K562 (cell line): ENCODE measurements around the gene SPATA32. TPM values are rescaled to one million over a fixed set of nuclear protein-coding genes. Genes with fewer than 3 reads are reported as not detected.
A peak's percentile ranks its signal among the peaks of the same experiment; 100 is the strongest.

Source experiments
- ATAC-seq: fragments of 200-7000 bp; cut with Tn5 transposase; 3 replicates; pipeline ENCODE4 v1.9.1; 2020; ENCODE audit warnings: moderate library complexity
- BruUV-seq: library from RNA; stranded (reverse); fragments of 400-500 nt; replicated peaks from 2 replicates; lab custom pipeline; 2021; lab: Mats Ljungman, UMichigan
- CTCF ChIA-PET: fragments of 300-600 bp; formaldehyde crosslinking; extraction: SDS; loops from one replicate; lab custom pipeline; 2021; ENCODE audit warnings: low intra/inter-chr PET ratio; lab: Yijun Ruan, JAX
- POLR2A ChIA-PET: fragments of 300-600, 350-650 bp; sonication (Branson Sonifier 250); formaldehyde crosslinking; extraction: SDS; loops from one replicate; lab custom pipeline; 2021; ENCODE audit warnings: antibody characterized with exemption, inconsistent platforms; lab: Yijun Ruan, JAX
- DNase-seq, 4 experiments: peaks; one replicate each; pipeline versions ENCODE4 v3.0.0 to v3.0.0-alpha.2; 2011 to 2018; ENCODE audit warnings: low spot score in 3 of 4, mixed read lengths in 3 of 4; ENCODE audit errors: extremely low read depth in 1 of 4
- FAIRE-seq: peaks from 2 replicates; lab custom pipeline; 2011; peaks lifted over from hg19 to GRCh38; lab: Jason Lieb, UNC
- H2AFZ ChIP-seq: 2 replicates; pipeline ENCODE4 v1.6.0; 2011; ENCODE audit warnings: low read depth, low read length, control low read depth, inconsistent platforms
- H3K27ac ChIP-seq: fragments of 200-600 bp; 3 replicates; pipeline ENCODE4 v1.8.0; 2011; ENCODE audit warnings: low read depth, mild to moderate bottlenecking, control low read depth, inconsistent platforms, low read length, moderate library complexity, mixed read lengths; ENCODE audit errors: extremely low read depth
- H3K27me3 ChIP-seq, 2 experiments: fragments of 300-600 bp in 1 of 2; 2 replicates in 1 of 2; 3 replicates in 1 of 2; pipeline versions ENCODE4 v1.6.0 to v1.8.0; 2011; ENCODE audit warnings: inconsistent platforms in 2 of 2, low read length in 2 of 2, mild to moderate bottlenecking in 1 of 2, mixed read lengths in 1 of 2, moderate library complexity in 1 of 2; ENCODE audit not compliant: control insufficient read depth in 2 of 2, insufficient read depth in 2 of 2
- H3K36me3 ChIP-seq: fragments of 300-600 bp; 3 replicates; pipeline ENCODE4 v1.8.0; 2011; ENCODE audit warnings: mild to moderate bottlenecking, low read length, inconsistent platforms; ENCODE audit not compliant: control insufficient read depth, insufficient read depth
- H3K4me1 ChIP-seq, 2 experiments: fragments of 200-600 bp in 1 of 2; replicated peaks in 1 of 2; 2 replicates in 1 of 2; 3 replicates in 1 of 2; pipeline versions ENCODE4 v1.5.1 to v1.8.0; 2011; ENCODE audit warnings: inconsistent platforms in 2 of 2, low read length in 2 of 2, mild to moderate bottlenecking in 1 of 2, mixed read lengths in 1 of 2, moderate library complexity in 1 of 2; ENCODE audit not compliant: control insufficient read depth in 2 of 2, insufficient read depth in 2 of 2
- H3K4me2 ChIP-seq: 2 replicates; pipeline ENCODE4 v1.6.1; 2011; ENCODE audit warnings: low read length, control low read depth, inconsistent platforms, mixed read lengths; ENCODE audit not compliant: insufficient read depth
- H3K4me3 ChIP-seq: fragments of 200-600 bp; sonication (generic), shearing (Covaris generic); 2 replicates; pipeline ENCODE4 v1.5.1; 2016; ENCODE audit warnings: control low read depth, inconsistent platforms
- H3K79me2 ChIP-seq: fragments of 200-600 bp; 3 replicates; pipeline ENCODE4 v1.8.0; 2011; ENCODE audit warnings: low read length, inconsistent platforms; ENCODE audit not compliant: control insufficient read depth, insufficient read depth
- H3K9ac ChIP-seq, 2 experiments: 2 replicates each; pipeline versions ENCODE4 v1.6.0 to v1.6.1; 2011; ENCODE audit warnings: low read depth in 2 of 2, low read length in 2 of 2, control low read depth in 1 of 2, inconsistent platforms in 1 of 2, mild to moderate bottlenecking in 1 of 2, mixed read lengths in 1 of 2; ENCODE audit not compliant: insufficient read depth in 1 of 2
- H3K9me1 ChIP-seq: one replicate; pipeline ENCODE4 v1.6.0; 2011; ENCODE audit warnings: inconsistent platforms, mild to moderate bottlenecking, low read length, moderate library complexity; ENCODE audit not compliant: control insufficient read depth, insufficient read depth
- H3K9me3 ChIP-seq: replicated peaks from 2 replicates; pipeline ENCODE4 v1.5.1; 2011; ENCODE audit warnings: low read depth, low read length, inconsistent platforms; ENCODE audit not compliant: control insufficient read depth, insufficient read depth
- H4K20me1 ChIP-seq: replicated peaks from 2 replicates; pipeline ENCODE4 v1.6.1; 2011; ENCODE audit warnings: low read length, inconsistent platforms, mixed read lengths; ENCODE audit not compliant: control insufficient read depth, insufficient read depth
- CBX1 ChIP-seq: sonication (generic); IDR thresholded peaks from 2 replicates; pipeline ENCODE4 v1.6.1; 2016; ENCODE audit warnings: antibody characterized with exemption, low read depth, mild to moderate bottlenecking
- GTF3C2 ChIP-seq: IDR thresholded peaks from 3 replicates; pipeline ENCODE4 v1.6.1; 2011; ENCODE audit warnings: borderline replicate concordance, mild to moderate bottlenecking, moderate library complexity; ENCODE audit not compliant: insufficient read length; ENCODE audit errors: extremely low read depth
- HIVEP1 ChIP-seq: fragments of 250-450 bp; sonication (Bioruptor Pico); IDR thresholded peaks from 2 replicates; pipeline ENCODE4 v1.4.0; 2020; ENCODE audit warnings: mild to moderate bottlenecking
- HMG20A ChIP-seq: fragments of 450-650 bp; formaldehyde crosslinking; conservative IDR thresholded peaks from 2 replicates; pipeline ENCODE4 v1.4.0; 2020; ENCODE audit warnings: mild to moderate bottlenecking, mixed read lengths
- KDM5B ChIP-seq: fragments of 200-600 bp; sonication (generic); IDR thresholded peaks from 2 replicates; pipeline ENCODE4 v1.6.1; 2012; ENCODE audit warnings: low read depth, mild to moderate bottlenecking, moderate library complexity, low read length, control low read depth, inconsistent platforms; ENCODE audit not compliant: insufficient replicate concordance
- MXD1 ChIP-seq: fragments of 250-450 bp; sonication (Bioruptor Pico); IDR thresholded peaks from 2 replicates; pipeline ENCODE4 v1.8.0; 2021; ENCODE audit warnings: borderline replicate concordance, mild to moderate bottlenecking, moderate library complexity; ENCODE audit not compliant: poor library complexity, severe bottlenecking
- TRIM28 ChIP-seq: fragments of 450-650 bp; IDR thresholded peaks from 2 replicates; pipeline ENCODE4 v1.6.1; 2017
- USF2 ChIP-seq: sonication (generic); formaldehyde crosslinking; IDR thresholded peaks from 2 replicates; pipeline ENCODE4 v1.5.0; 2020; ENCODE audit warnings: missing genetic modification reagents
- ZBTB43 ChIP-seq: sonication (generic); formaldehyde crosslinking; IDR thresholded peaks from 2 replicates; pipeline ENCODE4 v1.8.0; 2023; ENCODE audit warnings: mild to moderate bottlenecking, missing genetic modification reagents
- ZNF354B ChIP-seq: fragments of 250-450 bp; sonication (Bioruptor Pico); IDR thresholded peaks from 2 replicates; pipeline ENCODE4 v1.4.0; 2020
- ZNF395 ChIP-seq: fragments of 200-800 bp; sonication (Bioruptor generic); IDR thresholded peaks from 2 replicates; pipeline ENCODE4 v1.6.1; 2017; ENCODE audit warnings: missing genetic modification characterization, missing compliant biosample characterization
- ZNF507 ChIP-seq: conservative IDR thresholded peaks from 2 replicates; pipeline ENCODE4 v1.6.1; 2017; ENCODE audit warnings: missing genetic modification characterization, missing compliant biosample characterization
- ZNF561 ChIP-seq: fragments of 450-650 bp; formaldehyde crosslinking; conservative IDR thresholded peaks from 2 replicates; pipeline ENCODE4 v1.4.0; 2020; ENCODE audit warnings: mild to moderate bottlenecking, moderate library complexity
- ZNF584 ChIP-seq: fragments of 200-800 bp; sonication (Bioruptor generic); IDR thresholded peaks from 2 replicates; pipeline ENCODE4 v1.6.1; 2016; ENCODE audit warnings: low read depth, mild to moderate bottlenecking, missing genetic modification characterization, missing compliant biosample characterization
- ZNF79 ChIP-seq: fragments of 250-450 bp; sonication (Bioruptor Pico); IDR thresholded peaks from 2 replicates; pipeline ENCODE4 v1.4.0; 2020; ENCODE audit warnings: low read depth, mild to moderate bottlenecking, moderate library complexity
- WGBS: fragments of 100-300 bp; shearing (Covaris generic); methylation state at CpG from one replicate; pipeline ENCODE4 v1.1.6; 2016; ENCODE audit warnings: low coverage, mixed read lengths; ENCODE audit not compliant: insufficient coverage; ENCODE audit errors: missing lambda C conversion rate; 5-methylcytosine and 5-hydroxymethylcytosine counted together
- in situ Hi-C: fragments of 300-500 bp; cut with MboI; formaldehyde crosslinking; loops from 4 replicates; pipeline ENCODE4 v1.15.0; 2018; ENCODE audit warnings: inconsistent platforms, mixed read lengths
- intact Hi-C: fragments of 100-400 bp; cut with micrococcal nuclease; formaldehyde crosslinking; loops from 2 replicates; pipeline ENCODE4 v1.14.2; 2022
- polyA plus RNA-seq, 8 experiments: library from polyadenylated mRNA; depleted of rRNA in 4 of 8; stranded (reverse) in 5 of 8; unstranded in 3 of 8; fragments of >200 nt; fragmentation: Nextera tagmentation in 2 of 8; fragmentation: Illumina TruSeq in 1 of 8; extraction: Ambion mirVana in 2 of 8; extraction: Trizol in 1 of 8; gene quantifications; 2 replicates each; pipeline versions ENCODE4 v1.2.1 to v1.2.3, GENCODE V29; 2011 to 2014; ENCODE audit warnings: inconsistent platforms in 1 of 8, missing spikeins in 1 of 8
- total RNA-seq, 7 experiments: library from RNA; depleted of rRNA in 6 of 7; stranded (reverse); fragments of >200 nt in 6 of 7; fragmentation: Illumina TruSeq in 2 of 7; extraction: Trizol in 2 of 7; gene quantifications; 2 replicates each; pipeline versions ENCODE4 v1.2.1 to v1.2.3, GENCODE V29; 2011 to 2021; ENCODE audit warnings: low replicate concordance in 1 of 7

SPATA32 gene
- total and polyA plus RNA-seq, 9 of the 15 experiments (the other 6 are each of a cell fraction or from before 2014, with no cell fraction given) = 0.03 to 0.06 TPM; not detected in 7

- Histone ChIP-seq H2AFZ (peak overlapping the region; percentile 36; the same call in 1 of the 2 replicates), H3K4me2 (peak overlapping the region; percentile 65), H3K4me1 (peaks cover 54 to 70% of the 10 kb centered on the region in 2 experiments), H3K9me1 (no peaks in the 10 kb centered on the region), H3K36me3 (no peaks in the 10 kb centered on the region), H3K9me3 (no peaks in the 10 kb centered on the region), H3K9ac (peak overlapping the region; percentile 44 to 89; a peak in 3 of 4 replicates), H3K79me2 (peaks cover 59% of the 10 kb centered on the region), H3K27ac (peak overlapping the region; percentile 45; the same call in 1 of the 3 replicates), H4K20me1 (no peaks in the 10 kb centered on the region), H3K4me3 (peak overlapping the region; percentile 61), H3K27me3 (no peaks in the 10 kb centered on the region)
- WGBS = 19% methylated on average over 8 of the region's 8 CpGs
- in situ Hi-C loops = no loop called here
- DNase-seq (peak in 1 of 4 experiments; percentile 37), FAIRE-seq (no peak), ATAC-seq (no peak)
- intact Hi-C loops = no loop called here
- ChIA-PET CTCF (no interaction called here), POLR2A (interaction anchor here (0.6 kb wide), 2 partner anchors 71 to 75 kb away, joined by 3 to 5 read pairs; partner anchors contain the start of gene HEXIM1)
- BruUV-seq = TSS peak; percentile 42
- TF ChIP-seq ZNF507 (tag) = no peak
- no peak for TF ChIP-seq ZNF561 (CRISPR knock-in tag)
- TF ChIP-seq TRIM28 = no peak
- no peak for TF ChIP-seq ZNF395
- no peak for TF ChIP-seq USF2 (CRISPR knock-in tag)
- no peak for TF ChIP-seq ZNF354B (CRISPR knock-in tag)
- no peak for TF ChIP-seq GTF3C2
- TF ChIP-seq ZNF584 (CRISPR knock-in tag) = no peak
- TF ChIP-seq CBX1 = no peak
- no peak for TF ChIP-seq HMG20A (CRISPR knock-in tag)
- no peak for TF ChIP-seq HIVEP1 (CRISPR knock-in tag)
- no peak for TF ChIP-seq ZBTB43
- no peak for TF ChIP-seq MXD1 (CRISPR knock-in tag)
- TF ChIP-seq KDM5B = no peak
- TF ChIP-seq ZNF79 (CRISPR knock-in tag) = no peak
Measured at GRCh38 chr17:45222996-45223538, 38.8 kb downstream of the SPATA32 start.
